Common myeloid progenitor, CD34-positive (primary cell): Measurements from ENCODE around the gene SGCA.
A peak's percentile ranks its signal among the peaks of the same experiment; 100 is the strongest.

ENCODE experiments used
- CTCF ChIA-PET: fragments of 350-600 bp; sonication (Branson Sonifier 250); formaldehyde crosslinking; loops from one replicate; lab custom pipeline; 2021; ENCODE audit warnings: antibody characterized with exemption; lab: Charles Lee
- POLR2A ChIA-PET: fragments of 350-600 bp; sonication (Branson Sonifier 250); formaldehyde crosslinking; loops from one replicate; lab custom pipeline; 2021; ENCODE audit warnings: antibody characterized with exemption; lab: Charles Lee
- DNase-seq, 3 donors: peaks; one replicate each; pipeline versions ENCODE4 v3.0.0 to v3.0.0-alpha.2; 2013
- H3K27ac ChIP-seq, 2 experiments: 1 replicate in 1 of 2; 2 replicates in 1 of 2; pipeline ENCODE4 v1.7.0; 2013; ENCODE audit warnings: inconsistent platforms in 2 of 2, low read length in 2 of 2, mild to moderate bottlenecking in 2 of 2, low read depth in 1 of 2, moderate library complexity in 1 of 2; ENCODE audit not compliant: severe bottlenecking in 2 of 2, insufficient read depth in 1 of 2, poor library complexity in 1 of 2
- H3K27me3 ChIP-seq, 5 experiments: replicated peaks in 2 of 5; 1 replicate in 3 of 5; 2 replicates in 2 of 5; pipeline versions ENCODE4 v1.6.1 to v1.7.0; 2013; ENCODE audit warnings: low read length in 4 of 5, mild to moderate bottlenecking in 2 of 5, moderate library complexity in 2 of 5, inconsistent platforms in 1 of 5; ENCODE audit not compliant: insufficient read depth in 5 of 5, control insufficient read depth in 4 of 5
- H3K36me3 ChIP-seq, 4 experiments: 1 replicate in 2 of 4; 2 replicates in 2 of 4; pipeline versions ENCODE4 v1.6.1 to v1.7.0; 2013; ENCODE audit warnings: low read length in 3 of 4, control low read depth in 1 of 4, mild to moderate bottlenecking in 1 of 4; ENCODE audit not compliant: control insufficient read depth in 4 of 4, insufficient read depth in 4 of 4
- H3K4me1 ChIP-seq, 4 experiments: 1 replicate in 3 of 4; 2 replicates in 1 of 4; pipeline versions ENCODE4 v1.6.1 to v1.7.1; 2013; ENCODE audit warnings: low read length in 3 of 4, mild to moderate bottlenecking in 3 of 4, control low read depth in 1 of 4, inconsistent platforms in 1 of 4, moderate library complexity in 1 of 4; ENCODE audit not compliant: control insufficient read depth in 4 of 4, insufficient read depth in 4 of 4; ENCODE audit errors: control extremely low read depth in 1 of 4
- H3K4me3 ChIP-seq, 7 experiments: 1 replicate in 4 of 7; 2 replicates in 3 of 7; pipeline versions ENCODE4 v1.5.1 to v1.7.0; 2013; ENCODE audit warnings: mild to moderate bottlenecking in 7 of 7, low read length in 6 of 7, moderate library complexity in 6 of 7, inconsistent platforms in 2 of 7, low read depth in 2 of 7, control low read depth in 1 of 7; ENCODE audit not compliant: insufficient read depth in 4 of 7, control insufficient read depth in 1 of 7; ENCODE audit errors: extremely low read depth in 1 of 7
- H3K9me3 ChIP-seq, 5 experiments: 1 replicate in 4 of 5; 2 replicates in 1 of 5; pipeline versions ENCODE4 v1.6.1 to v1.7.1; 2013; ENCODE audit warnings: low read length in 4 of 5, mild to moderate bottlenecking in 2 of 5, inconsistent platforms in 1 of 5, low read depth in 1 of 5, moderate library complexity in 1 of 5; ENCODE audit not compliant: control insufficient read depth in 4 of 5, insufficient read depth in 2 of 5; ENCODE audit errors: control extremely low read depth in 1 of 5
- WGBS: methylation state at CpG from one replicate; pipeline ENCODE4 v1.1.5; 2013; ENCODE audit not compliant: insufficient coverage; 5-methylcytosine and 5-hydroxymethylcytosine counted together

Gene SGCA

GRCh38 chr17:50129728-50130558, 35.9 kb upstream of the SGCA start, which contains the start of gene SAMD14:
Gene SAMD14 (minus strand): TSS chr17:50130160. CDS start chr17:50124959, 5,201 bp downstream.
- 0% methylated on average over 30 of the region's 84 CpGs for WGBS
- ChIA-PET CTCF (interaction anchor here (1.0 to 2.5 kb wide), 7 partner anchors 9 to 36 kb away, joined by 3 to 10 read pairs (median 7); no protein-coding TSS in a partner anchor), POLR2A (interaction anchor here (0.6 to 1.0 kb wide), 4 partner anchors 13 to 430 kb away, joined by 3 to 4 read pairs (median 3); no protein-coding TSS in a partner anchor)
- Histone ChIP-seq H3K4me1 (peaks cover 3 to 37% (median 36%) of the 10 kb centered on the region in 4 experiments), H3K9me3 (peaks cover 0 to 2% (median 0%) of the 10 kb centered on the region in 5 experiments), H3K36me3 (peaks cover 0 to 21% (median 10%) of the 10 kb centered on the region in 4 experiments), H3K4me3 (peak within 1 kb of the TSS in 6 of 7 experiments; percentile 40 to 73 (median 56)), H3K27ac (no peak within 1 kb of the TSS), H3K27me3 (peaks cover 0 to 21% (median 8%) of the 10 kb centered on the region in 5 experiments)
- peak in 2 of 3 donors; percentile 77 to 78 for DNase-seq

GRCh38 chr17:50130559-50131305, 35.1 kb upstream of the SGCA start:
- 93% methylated on average over 5 of the region's 19 CpGs for WGBS
- Histone ChIP-seq H3K4me1 (peaks cover 3 to 37% (median 34%) of the 10 kb centered on the region in 4 experiments), H3K36me3 (peaks cover 0 to 27% (median 15%) of the 10 kb centered on the region in 4 experiments), H3K27me3 (peaks cover 0 to 21% (median 8%) of the 10 kb centered on the region in 5 experiments), H3K4me3 (peak overlapping the region in 3 of 7 experiments; percentile 54 to 73 (median 66)), H3K27ac (no peak overlapping the region), H3K9me3 (peaks cover 0 to 2% (median 0%) of the 10 kb centered on the region in 5 experiments)
- POLR2A ChIA-PET = interaction anchor here (0.6 to 1.0 kb wide), 3 partner anchors 18 to 430 kb away, joined by 3 to 4 read pairs (median 3); no protein-coding TSS in a partner anchor
- no peak for DNase-seq
- CTCF ChIA-PET = interaction anchor here (0.8 to 2.5 kb wide), 8 partner anchors 8 to 37 kb away, joined by 3 to 10 read pairs (median 7); no protein-coding TSS in a partner anchor

- Histone ChIP-seq H3K4me3 (no peak overlapping the region), H3K27me3 (peaks cover 0 to 21% (median 8%) of the 10 kb centered on the region in 5 experiments), H3K36me3 (peaks cover 12 to 43% (median 25%) of the 10 kb centered on the region in 4 experiments), H3K4me1 (peaks cover 3 to 34% (median 30%) of the 10 kb centered on the region in 4 experiments), H3K9me3 (peaks cover 0 to 2% (median 0%) of the 10 kb centered on the region in 5 experiments), H3K27ac (no peak overlapping the region)
- POLR2A ChIA-PET = interaction anchor here (0.6 kb wide), 1 partner anchor 7 kb away, joined by 3 read pairs; no protein-coding TSS in a partner anchor
- DNase-seq = no peak
- 80% methylated on average over 6 of the region's 6 CpGs for WGBS
- CTCF ChIA-PET = interaction anchor here (0.9 to 2.3 kb wide), 10 partner anchors 9 to 160 kb away, joined by 3 to 12 read pairs (median 4); no protein-coding TSS in a partner anchor
These were observed 33.6 kb upstream of the SGCA start for GRCh38 chr17:50132104-50132794.

- no peak overlapping the region for H3K27ac ChIP-seq
These were observed 32.6 kb upstream of the SGCA start for GRCh38 chr17:50133028-50133768.

GRCh38 chr17:50133769-50134099, 32.1 kb upstream of the SGCA start:
- Histone ChIP-seq H3K27me3 (peaks cover 0 to 16% (median 4%) of the 10 kb centered on the region in 5 experiments), H3K9me3 (no peaks in the 10 kb centered on the region), H3K4me3 (no peak overlapping the region), H3K36me3 (peaks cover 26 to 57% (median 39%) of the 10 kb centered on the region in 4 experiments), H3K4me1 (peaks cover 0 to 19% (median 15%) of the 10 kb centered on the region in 4 experiments), H3K27ac (no peak overlapping the region)
- DNase-seq = no peak
- POLR2A ChIA-PET = no interaction called here
- CTCF ChIA-PET = no interaction called here
- WGBS = 90% methylated on average over 2 of the region's 16 CpGs

More at GRCh38 chr17:50133028-50133768, 32.6 kb upstream of the SGCA start:
- no peak for DNase-seq
- 92% methylated on average over 3 of the region's 7 CpGs for WGBS
- Histone ChIP-seq H3K36me3 (peaks cover 21 to 52% (median 35%) of the 10 kb centered on the region in 4 experiments), H3K4me3 (no peak overlapping the region), H3K4me1 (peaks cover 0 to 24% (median 20%) of the 10 kb centered on the region in 4 experiments), H3K27me3 (peaks cover 0 to 21% (median 8%) of the 10 kb centered on the region in 5 experiments), H3K9me3 (no peaks in the 10 kb centered on the region)
- ChIA-PET POLR2A (no interaction called here), CTCF (interaction anchor here (1.6 to 2.3 kb wide), 2 partner anchors 18 to 28 kb away, joined by 6 to 12 read pairs; no protein-coding TSS in a partner anchor)
